ENCODE data around the gene ADAMTSL3.

Gene ADAMTSL3

DNA sequence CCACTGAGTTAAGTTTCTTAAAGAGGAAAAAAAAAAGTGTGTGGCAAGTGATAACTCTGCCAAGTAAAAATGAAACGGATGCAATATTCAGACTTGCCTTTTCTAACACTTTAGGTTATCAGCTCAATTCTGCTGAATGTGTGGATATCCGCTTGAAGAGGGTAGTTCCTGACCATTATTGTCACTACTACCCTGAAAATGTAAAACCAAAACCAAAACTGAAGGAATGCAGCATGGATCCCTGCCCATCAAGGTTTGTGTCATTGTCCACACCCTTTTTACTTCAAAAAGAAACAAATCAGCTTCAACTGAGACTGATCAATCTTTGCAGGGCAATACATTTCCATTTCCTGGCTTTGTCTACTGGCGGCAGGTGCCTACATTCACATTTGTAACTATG, 236.1 kb downstream of the ADAMTSL3 start:
- TF ChIP-seq, protein P1, sequence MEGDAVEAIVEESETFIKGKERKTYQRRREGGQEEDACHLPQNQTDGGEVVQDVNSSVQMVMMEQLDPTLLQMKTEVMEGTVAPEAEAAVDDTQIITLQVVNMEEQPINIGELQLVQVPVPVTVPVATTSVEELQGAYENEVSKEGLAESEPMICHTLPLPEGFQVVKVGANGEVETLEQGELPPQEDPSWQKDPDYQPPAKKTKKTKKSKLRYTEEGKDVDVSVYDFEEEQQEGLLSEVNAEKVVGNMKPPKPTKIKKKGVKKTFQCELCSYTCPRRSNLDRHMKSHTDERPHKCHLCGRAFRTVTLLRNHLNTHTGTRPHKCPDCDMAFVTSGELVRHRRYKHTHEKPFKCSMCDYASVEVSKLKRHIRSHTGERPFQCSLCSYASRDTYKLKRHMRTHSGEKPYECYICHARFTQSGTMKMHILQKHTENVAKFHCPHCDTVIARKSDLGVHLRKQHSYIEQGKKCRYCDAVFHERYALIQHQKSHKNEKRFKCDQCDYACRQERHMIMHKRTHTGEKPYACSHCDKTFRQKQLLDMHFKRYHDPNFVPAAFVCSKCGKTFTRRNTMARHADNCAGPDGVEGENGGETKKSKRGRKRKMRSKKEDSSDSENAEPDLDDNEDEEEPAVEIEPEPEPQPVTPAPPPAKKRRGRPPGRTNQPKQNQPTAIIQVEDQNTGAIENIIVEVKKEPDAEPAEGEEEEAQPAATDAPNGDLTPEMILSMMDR (conservative IDR thresholded peaks at IDR 0.05): no peak
- no peak for TF ChIP-seq ZFX (IDR thresholded peaks at IDR 0.05)
- no peak overlapping the region for H3K27ac ChIP-seq

DNA sequence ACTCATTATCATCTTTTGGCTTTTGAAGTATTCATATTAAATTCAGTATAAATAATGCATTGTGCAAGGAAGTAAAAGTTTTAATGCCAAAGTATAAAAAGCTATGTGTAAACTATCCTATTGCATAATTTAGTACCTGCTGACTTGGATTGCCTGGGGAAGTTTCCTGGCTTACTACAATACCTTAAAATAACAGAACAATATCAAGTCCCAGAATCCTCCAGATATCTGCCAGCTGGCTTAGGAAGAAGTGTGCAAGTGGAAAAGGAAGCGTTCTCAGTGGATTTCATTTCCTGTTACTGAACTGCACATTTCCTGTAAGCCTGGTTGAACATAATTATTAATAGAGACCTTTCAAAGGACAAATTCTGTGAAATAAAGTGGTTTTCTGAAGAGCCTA, 236.7 kb downstream of the ADAMTSL3 start:
- no peak overlapping the region for H3K27ac ChIP-seq
- TF ChIP-seq, protein P1 (conservative IDR thresholded peaks at IDR 0.05): no peak
- no peak for TF ChIP-seq ZFX (IDR thresholded peaks at IDR 0.05)

DNA sequence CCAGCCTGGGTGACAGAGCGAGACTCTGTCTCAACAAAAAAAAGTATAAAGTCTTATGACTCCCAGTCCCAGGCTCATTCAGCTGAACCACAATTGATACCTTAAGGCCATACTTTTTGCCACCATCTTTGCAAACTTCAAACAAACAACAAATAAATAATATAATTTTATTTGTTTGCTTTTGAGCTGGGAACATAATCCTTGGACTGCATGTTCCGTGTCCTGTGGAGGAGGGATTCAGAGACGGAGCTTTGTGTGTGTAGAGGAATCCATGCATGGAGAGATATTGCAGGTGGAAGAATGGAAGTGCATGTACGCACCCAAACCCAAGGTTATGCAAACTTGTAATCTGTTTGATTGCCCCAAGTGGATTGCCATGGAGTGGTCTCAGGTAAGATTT, 238.6 kb downstream of the ADAMTSL3 start:
- no peak overlapping the region; the same call in 1 of the 2 replicates for H3K27ac ChIP-seq
- TF ChIP-seq ZFX (IDR thresholded peaks at IDR 0.05): no peak
- TF ChIP-seq, protein P1 (conservative IDR thresholded peaks at IDR 0.05): no peak

DNA sequence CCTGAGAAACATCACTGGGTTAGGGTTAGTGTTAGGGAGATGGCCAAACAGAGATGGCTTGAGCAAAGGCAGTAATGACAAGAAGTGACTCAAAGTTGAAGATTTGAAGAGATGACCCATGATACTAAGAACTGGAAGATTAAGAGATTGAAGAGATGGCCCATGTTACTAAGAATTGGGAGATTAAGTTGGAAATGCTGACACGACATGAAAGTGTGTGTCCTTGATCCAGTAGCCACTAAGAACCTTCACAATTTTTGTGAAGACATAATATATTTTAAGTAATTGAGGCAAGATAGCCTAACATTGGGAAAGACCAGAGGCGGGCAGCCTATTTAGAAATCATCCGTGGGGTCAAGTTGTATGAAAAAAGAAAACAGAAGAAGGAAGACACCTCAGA, 239.4 kb downstream of the ADAMTSL3 start:
- TF ChIP-seq, protein P1 (conservative IDR thresholded peaks at IDR 0.05): no peak
- no peak for TF ChIP-seq ZFX (IDR thresholded peaks at IDR 0.05)
- H3K27ac ChIP-seq: no peak overlapping the region

DNA sequence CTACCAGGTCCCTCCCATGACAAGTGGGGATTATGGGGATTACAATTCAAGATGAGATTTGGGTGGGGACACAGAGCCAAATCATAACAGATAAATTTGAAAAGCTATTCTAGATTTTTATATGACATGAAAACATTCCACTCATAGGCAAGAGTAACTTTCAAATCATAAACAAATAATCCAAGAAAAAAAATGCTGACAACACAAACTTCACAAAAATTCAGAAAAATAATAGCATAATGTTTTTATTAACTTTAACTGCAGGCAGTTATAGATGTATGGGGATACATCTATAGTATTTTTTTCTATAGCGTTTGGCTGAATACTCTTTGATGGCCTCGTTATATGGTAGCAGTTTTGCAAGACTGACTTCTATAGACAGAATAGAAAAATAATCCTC, 243.1 kb downstream of the ADAMTSL3 start:
- no peak for TF ChIP-seq ZFX (IDR thresholded peaks at IDR 0.05)
- TF ChIP-seq, protein P1 (conservative IDR thresholded peaks at IDR 0.05): no peak
- no peak overlapping the region for H3K27ac ChIP-seq

DNA sequence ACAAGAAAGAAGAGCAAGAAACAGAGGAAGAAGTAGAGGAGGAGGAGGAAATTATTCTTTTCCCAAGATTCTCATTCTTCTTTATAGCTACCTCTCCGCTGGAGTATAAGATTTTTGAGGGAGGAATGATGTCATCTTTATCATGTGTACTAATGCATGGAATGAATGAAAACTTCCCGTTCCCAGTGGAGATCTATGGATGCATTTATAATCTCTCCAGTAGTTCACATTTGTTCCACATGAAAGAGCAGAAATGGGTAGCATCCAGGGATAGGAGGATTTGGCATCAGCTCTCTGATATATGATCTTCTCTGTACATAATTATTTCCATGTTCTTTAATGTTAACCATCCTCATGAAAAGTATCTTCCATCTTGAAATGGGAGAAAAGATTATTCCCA, 244.4 kb downstream of the ADAMTSL3 start:
- H3K27ac ChIP-seq: no peak overlapping the region
- TF ChIP-seq, protein P1 (conservative IDR thresholded peaks at IDR 0.05): no peak

DNA sequence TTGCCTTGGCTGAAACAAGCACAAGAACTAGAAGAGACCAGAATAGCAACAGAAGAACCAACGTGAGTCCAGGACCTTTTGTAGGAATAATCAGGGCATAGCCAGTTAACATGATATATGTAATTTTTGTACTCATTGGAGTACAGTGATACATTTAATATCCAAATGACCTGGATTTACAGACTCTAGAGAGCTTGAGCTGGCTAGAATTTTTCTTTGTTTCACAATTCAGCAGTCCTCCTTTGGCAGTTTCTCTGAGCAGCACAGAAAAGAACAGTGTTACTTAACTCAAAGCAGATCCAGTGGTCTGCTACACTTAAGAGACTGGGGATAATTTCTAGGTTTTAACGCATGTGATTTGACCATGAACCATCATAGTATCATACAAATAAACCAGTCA, 245.7 kb downstream of the ADAMTSL3 start:
- no peak overlapping the region for H3K27ac ChIP-seq
- TF ChIP-seq, protein P1 (conservative IDR thresholded peaks at IDR 0.05): no peak
- no peak for TF ChIP-seq ZFX (IDR thresholded peaks at IDR 0.05)

Measured in C4-2B (cell line).